Measurements from ENCODE around the gene PERM1.
A peak's percentile ranks its signal among the peaks of the same experiment; 100 is the strongest.
"Not testable (repeated sequence)": the region's sequence is repeated elsewhere in the genome, so short reads cannot be mapped to it uniquely, and the experiment has no call there.

Gene PERM1

GRCh38 chr1:947958-948357 lies 33.9 kb downstream of the PERM1 start:
- H3K9ac ChIP-seq (ENCODE audit: low read depth in 1 of 2, low read length in 2 of 2) = no peak overlapping the region
- H3K4me3 ChIP-seq (ENCODE audit: low read depth in 1 of 2, low read length in 2 of 2) = no peak overlapping the region
- peaks cover 57 to 67% of the 10 kb centered on the region in 2 donors for H3K36me3 ChIP-seq (ENCODE audit: control insufficient read depth in 1 of 2, insufficient read depth in 2 of 2, low read length in 2 of 2)
- peaks cover 0 to under 1% of the 10 kb centered on the region in 2 donors for H3K4me1 ChIP-seq (ENCODE audit: control insufficient read depth in 1 of 2, insufficient read depth in 2 of 2, low read length in 2 of 2)
- no peaks in the 10 kb centered on the region for H3K9me3 ChIP-seq (ENCODE audit: control insufficient read depth in 1 of 2, low read length in 2 of 2)
- H3K27me3 ChIP-seq (ENCODE audit: control insufficient read depth in 1 of 2, insufficient read depth in 2 of 2, low read length in 2 of 2) = peaks cover 2 to 3% of the 10 kb centered on the region in 2 donors
- no peak overlapping the region for H3K27ac ChIP-seq (ENCODE audit: low read depth, low read length)

- not testable (repeated sequence) for H3K4me1 ChIP-seq (ENCODE audit: control insufficient read depth in 1 of 2, insufficient read depth in 2 of 2, low read length in 2 of 2); H3K27ac ChIP-seq (ENCODE audit: low read depth, low read length); H3K9ac ChIP-seq (ENCODE audit: low read depth in 1 of 2, low read length in 2 of 2); H3K4me3 ChIP-seq (ENCODE audit: low read depth in 1 of 2, low read length in 2 of 2); H3K27me3 ChIP-seq (ENCODE audit: control insufficient read depth in 1 of 2, insufficient read depth in 2 of 2, low read length in 2 of 2); H3K9me3 ChIP-seq (ENCODE audit: control insufficient read depth in 1 of 2, low read length in 2 of 2)
- H3K36me3 ChIP-seq (ENCODE audit: control insufficient read depth in 1 of 2, insufficient read depth in 2 of 2, low read length in 2 of 2) = peaks cover 50 to 56% of the 10 kb centered on the region in 2 donors
These were observed 35.1 kb downstream of the PERM1 start for GRCh38 chr1:946811-947210.

DNA sequence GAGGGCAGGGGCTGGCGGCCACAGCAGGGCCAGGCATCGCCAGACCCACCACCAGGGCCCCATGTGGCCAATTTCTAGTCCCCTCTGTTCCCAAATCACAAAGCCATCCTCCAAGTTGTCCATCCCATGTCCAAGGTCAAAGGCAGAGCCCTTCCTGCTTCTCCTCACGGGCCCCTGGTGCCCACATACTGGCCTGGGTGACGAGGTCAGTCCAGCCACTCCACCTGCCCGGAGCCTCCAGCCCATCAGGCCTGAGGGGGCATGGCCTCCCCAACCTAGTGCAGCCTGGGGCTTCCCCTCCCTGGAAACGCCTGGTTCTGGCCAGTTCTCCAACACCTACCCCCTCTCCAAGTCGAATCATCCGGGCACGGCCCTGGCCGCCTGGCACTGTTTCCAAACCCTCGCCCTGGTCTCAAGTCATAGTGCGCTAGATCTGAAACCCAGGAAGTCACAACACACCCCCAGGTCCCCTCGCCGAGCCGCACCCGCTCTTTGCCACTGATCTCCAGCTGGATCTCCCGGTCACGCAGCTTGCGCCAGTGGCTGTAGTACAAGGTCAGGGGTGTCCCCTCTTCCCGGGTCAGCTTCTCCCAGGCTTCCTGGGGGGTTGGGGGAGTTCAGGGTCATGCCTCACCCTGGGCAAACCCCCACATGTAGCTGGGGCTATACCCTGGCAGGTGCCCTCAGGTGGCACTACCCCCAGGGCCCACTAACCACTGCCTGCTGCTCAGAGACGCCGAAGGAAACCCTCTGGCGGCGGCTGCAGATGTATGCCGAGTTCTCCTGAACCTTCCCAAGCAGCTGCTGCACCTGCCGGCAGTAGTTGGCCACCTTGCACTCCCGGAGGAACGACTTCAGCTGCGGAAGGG lies 36.0 kb downstream of the PERM1 start:
- no peaks in the 10 kb centered on the region for H3K9me3 ChIP-seq (ENCODE audit: control insufficient read depth in 1 of 2, low read length in 2 of 2)
- peaks cover 0 to 8% of the 10 kb centered on the region in 2 donors for H3K4me1 ChIP-seq (ENCODE audit: control insufficient read depth in 1 of 2, insufficient read depth in 2 of 2, low read length in 2 of 2)
- no peak overlapping the region for H3K9ac ChIP-seq (ENCODE audit: low read depth in 1 of 2, low read length in 2 of 2)
- no peak overlapping the region for H3K4me3 ChIP-seq (ENCODE audit: low read depth in 1 of 2, low read length in 2 of 2)
- H3K27ac ChIP-seq (ENCODE audit: low read depth, low read length) = no peak overlapping the region
- H3K27me3 ChIP-seq (ENCODE audit: control insufficient read depth in 1 of 2, insufficient read depth in 2 of 2, low read length in 2 of 2) = peaks cover 11 to 12% of the 10 kb centered on the region in 2 donors
- H3K36me3 ChIP-seq (ENCODE audit: control insufficient read depth in 1 of 2, insufficient read depth in 2 of 2, low read length in 2 of 2) = peaks cover 44 to 51% of the 10 kb centered on the region in 2 donors

- Histone ChIP-seq H3K9me3 (ENCODE audit: control insufficient read depth in 1 of 2, low read length in 2 of 2) (no peaks in the 10 kb centered on the region), H3K9ac (ENCODE audit: low read depth in 1 of 2, low read length in 2 of 2) (no peak overlapping the region), H3K4me1 (ENCODE audit: control insufficient read depth in 1 of 2, insufficient read depth in 2 of 2, low read length in 2 of 2) (peaks cover 0 to 17% of the 10 kb centered on the region in 2 donors), H3K4me3 (ENCODE audit: low read depth in 1 of 2, low read length in 2 of 2) (no peak overlapping the region), H3K27ac (ENCODE audit: low read depth, low read length) (peak overlapping the region; percentile 32), H3K27me3 (ENCODE audit: control insufficient read depth in 1 of 2, insufficient read depth in 2 of 2, low read length in 2 of 2) (peaks cover 19 to 22% of the 10 kb centered on the region in 2 donors), H3K36me3 (ENCODE audit: control insufficient read depth in 1 of 2, insufficient read depth in 2 of 2, low read length in 2 of 2) (peaks cover 31 to 38% of the 10 kb centered on the region in 2 donors)
These were observed 37.3 kb downstream of the PERM1 start for GRCh38 chr1:944341-945325.

- Histone ChIP-seq H3K27ac (ENCODE audit: low read depth, low read length) (peak overlapping the region; percentile 10), H3K4me3 (ENCODE audit: low read depth in 1 of 2, low read length in 2 of 2) (no peak overlapping the region), H3K27me3 (ENCODE audit: control insufficient read depth in 1 of 2, insufficient read depth in 2 of 2, low read length in 2 of 2) (peaks cover 28 to 31% of the 10 kb centered on the region in 2 donors)
These were observed 38.1 kb downstream of the PERM1 start for GRCh38 chr1:943545-944340.

DNA sequence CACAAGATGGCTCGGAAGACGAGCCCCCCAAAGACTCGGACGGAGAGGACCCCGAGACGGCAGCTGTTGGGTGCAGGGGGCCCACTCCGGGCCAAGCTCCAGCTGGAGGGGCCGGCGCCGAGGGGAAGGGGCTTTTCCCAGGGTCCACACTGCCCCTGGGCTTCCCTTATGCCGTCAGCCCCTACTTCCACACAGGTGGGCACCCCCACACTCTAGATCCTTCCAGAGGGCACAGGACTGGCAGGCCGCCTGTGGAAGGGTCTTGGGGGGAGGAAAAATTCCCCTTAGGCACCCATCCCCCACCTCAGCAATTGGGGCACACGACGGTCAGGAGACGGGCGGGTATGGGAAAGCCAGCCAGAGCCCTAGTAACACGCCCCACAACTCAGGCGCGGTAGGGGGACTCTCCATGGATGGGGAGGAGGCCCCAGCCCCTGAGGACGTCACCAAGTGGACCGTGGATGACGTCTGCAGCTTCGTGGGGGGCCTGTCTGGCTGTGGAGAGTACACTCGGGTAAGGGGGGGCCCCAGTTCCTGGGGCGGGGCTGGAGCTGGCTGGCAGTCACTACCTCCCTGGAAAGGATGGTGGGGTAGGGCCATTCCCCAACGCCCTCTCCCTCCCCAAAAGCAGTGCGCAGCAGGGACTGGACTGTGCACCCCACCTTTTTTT lies 38.9 kb downstream of the PERM1 start:
- peaks cover 35 to 36% of the 10 kb centered on the region in 2 donors for H3K27me3 ChIP-seq (ENCODE audit: control insufficient read depth in 1 of 2, insufficient read depth in 2 of 2, low read length in 2 of 2)

More at GRCh38 chr1:943545-944340, 38.1 kb downstream of the PERM1 start:
- Histone ChIP-seq H3K9me3 (ENCODE audit: control insufficient read depth in 1 of 2, low read length in 2 of 2) (no peaks in the 10 kb centered on the region), H3K4me1 (ENCODE audit: control insufficient read depth in 1 of 2, insufficient read depth in 2 of 2, low read length in 2 of 2) (peaks cover 0 to 18% of the 10 kb centered on the region in 2 donors), H3K36me3 (ENCODE audit: control insufficient read depth in 1 of 2, insufficient read depth in 2 of 2, low read length in 2 of 2) (peaks cover 23 to 30% of the 10 kb centered on the region in 2 donors), H3K9ac (ENCODE audit: low read depth in 1 of 2, low read length in 2 of 2) (no peak overlapping the region)

GRCh38 chr1:942411-942821 lies 39.5 kb downstream of the PERM1 start:
- peaks cover 40 to 42% of the 10 kb centered on the region in 2 donors for H3K27me3 ChIP-seq (ENCODE audit: control insufficient read depth in 1 of 2, insufficient read depth in 2 of 2, low read length in 2 of 2)
- no peak overlapping the region for H3K27ac ChIP-seq (ENCODE audit: low read depth, low read length)
- peaks cover 15 to 17% of the 10 kb centered on the region in 2 donors for H3K36me3 ChIP-seq (ENCODE audit: control insufficient read depth in 1 of 2, insufficient read depth in 2 of 2, low read length in 2 of 2)
- H3K4me3 ChIP-seq (ENCODE audit: low read depth in 1 of 2, low read length in 2 of 2) = peak overlapping the region in 1 of 2 donors; percentile 35
- H3K4me1 ChIP-seq (ENCODE audit: control insufficient read depth in 1 of 2, insufficient read depth in 2 of 2, low read length in 2 of 2) = peaks cover 0 to 18% of the 10 kb centered on the region in 2 donors
- H3K9ac ChIP-seq (ENCODE audit: low read depth in 1 of 2, low read length in 2 of 2) = no peak overlapping the region
- no peaks in the 10 kb centered on the region for H3K9me3 ChIP-seq (ENCODE audit: control insufficient read depth in 1 of 2, low read length in 2 of 2)

More for the DNA sequence above, 38.9 kb downstream of the PERM1 start:
- H3K4me1 ChIP-seq (ENCODE audit: control insufficient read depth in 1 of 2, insufficient read depth in 2 of 2, low read length in 2 of 2) = peaks cover 0 to 18% of the 10 kb centered on the region in 2 donors
- peaks cover 18 to 23% of the 10 kb centered on the region in 2 donors for H3K36me3 ChIP-seq (ENCODE audit: control insufficient read depth in 1 of 2, insufficient read depth in 2 of 2, low read length in 2 of 2)
- H3K9me3 ChIP-seq (ENCODE audit: control insufficient read depth in 1 of 2, low read length in 2 of 2) = no peaks in the 10 kb centered on the region
- no peak overlapping the region for H3K4me3 ChIP-seq (ENCODE audit: low read depth in 1 of 2, low read length in 2 of 2)
- H3K9ac ChIP-seq (ENCODE audit: low read depth in 1 of 2, low read length in 2 of 2) = no peak overlapping the region
- peak overlapping the region; percentile 10 for H3K27ac ChIP-seq (ENCODE audit: low read depth, low read length)

DNA sequence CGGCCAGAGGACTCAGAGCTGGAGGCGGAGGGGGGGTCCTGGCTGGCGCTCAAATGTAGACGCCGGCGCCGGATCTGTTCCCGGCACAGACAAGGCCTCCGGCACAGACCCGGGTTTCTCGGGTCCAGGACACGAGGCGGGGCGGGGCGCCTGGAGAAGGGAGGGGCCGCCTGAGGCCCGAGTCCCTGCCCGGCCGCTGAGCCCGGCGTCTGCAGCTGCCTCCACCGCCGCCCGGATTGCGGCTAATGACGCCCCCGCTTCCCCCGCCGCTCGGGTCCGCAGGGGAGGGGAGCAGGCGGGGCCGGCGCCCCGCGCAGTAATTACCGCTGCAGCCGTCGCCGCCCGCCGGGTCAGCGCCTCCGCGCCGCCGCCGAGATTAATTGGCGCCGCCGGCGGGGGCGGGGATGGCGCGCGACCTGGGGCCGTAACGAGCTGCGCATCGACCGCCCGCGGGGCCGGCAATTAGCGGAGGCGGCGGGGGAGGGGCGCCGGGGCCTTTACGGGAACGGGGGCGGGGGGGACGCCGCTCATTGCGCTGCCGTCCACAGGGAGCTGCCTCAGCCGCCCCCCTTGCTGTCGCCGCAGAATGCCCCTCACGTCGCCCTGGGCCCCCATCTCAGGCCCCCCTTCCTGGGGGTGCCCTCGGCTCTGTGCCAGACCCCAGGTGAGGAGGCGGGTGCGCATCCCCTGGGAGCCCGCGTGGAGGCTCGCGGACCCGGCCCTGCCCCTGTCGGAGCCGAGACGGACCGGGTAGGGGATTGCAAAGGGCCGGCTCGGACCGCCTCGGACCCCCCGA lies 40.1 kb downstream of the PERM1 start:
- Histone ChIP-seq H3K9me3 (ENCODE audit: control insufficient read depth in 1 of 2, low read length in 2 of 2) (no peaks in the 10 kb centered on the region), H3K36me3 (ENCODE audit: control insufficient read depth in 1 of 2, insufficient read depth in 2 of 2, low read length in 2 of 2) (peaks cover 11% of the 10 kb centered on the region in 2 donors), H3K9ac (ENCODE audit: low read depth in 1 of 2, low read length in 2 of 2) (no peak overlapping the region), H3K27me3 (ENCODE audit: control insufficient read depth in 1 of 2, insufficient read depth in 2 of 2, low read length in 2 of 2) (peaks cover 43 to 47% of the 10 kb centered on the region in 2 donors), H3K4me3 (ENCODE audit: low read depth in 1 of 2, low read length in 2 of 2) (peak overlapping the region; percentile 35 to 48), H3K4me1 (ENCODE audit: control insufficient read depth in 1 of 2, insufficient read depth in 2 of 2, low read length in 2 of 2) (peaks cover 0 to 18% of the 10 kb centered on the region in 2 donors), H3K27ac (ENCODE audit: low read depth, low read length) (peak overlapping the region; percentile 42)
